ENCODE data around the gene MGAT4C.

DNA sequence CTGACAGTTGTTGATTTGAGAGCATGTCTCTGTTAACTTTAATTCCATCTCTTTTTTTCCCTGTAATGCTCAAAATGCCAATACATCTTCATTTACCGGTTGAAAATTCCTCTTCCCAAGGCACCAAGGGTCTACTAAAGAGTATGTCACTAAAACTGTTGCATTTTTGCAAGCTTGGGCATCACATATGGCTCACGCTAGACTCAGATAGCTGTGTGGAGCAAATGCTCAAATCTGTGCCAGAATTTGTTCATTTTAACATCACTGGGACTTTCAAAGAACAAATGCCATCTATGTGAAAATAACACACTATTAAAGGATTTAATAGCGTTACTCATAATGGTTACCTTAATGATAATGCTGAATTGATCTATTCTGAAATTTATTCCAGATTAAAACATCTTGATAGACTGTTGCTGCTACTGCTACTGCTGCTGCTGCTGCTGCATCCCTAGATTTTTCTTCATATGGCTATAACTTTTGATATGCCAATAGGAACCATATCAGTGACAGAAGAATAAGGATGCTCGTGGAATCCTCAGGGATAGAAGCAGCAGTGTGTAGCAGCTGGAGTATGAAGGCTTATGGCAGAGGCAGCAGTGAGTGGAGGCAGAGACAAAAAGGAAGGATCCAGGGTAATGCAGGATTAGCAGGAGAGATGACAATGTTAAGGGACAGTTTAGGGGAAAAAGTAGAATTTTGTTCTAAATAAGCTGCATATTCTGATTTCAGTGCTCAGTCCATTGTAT is 57.3 kb downstream of the MGAT4C start:
- TF ChIP-seq, protein P1, sequence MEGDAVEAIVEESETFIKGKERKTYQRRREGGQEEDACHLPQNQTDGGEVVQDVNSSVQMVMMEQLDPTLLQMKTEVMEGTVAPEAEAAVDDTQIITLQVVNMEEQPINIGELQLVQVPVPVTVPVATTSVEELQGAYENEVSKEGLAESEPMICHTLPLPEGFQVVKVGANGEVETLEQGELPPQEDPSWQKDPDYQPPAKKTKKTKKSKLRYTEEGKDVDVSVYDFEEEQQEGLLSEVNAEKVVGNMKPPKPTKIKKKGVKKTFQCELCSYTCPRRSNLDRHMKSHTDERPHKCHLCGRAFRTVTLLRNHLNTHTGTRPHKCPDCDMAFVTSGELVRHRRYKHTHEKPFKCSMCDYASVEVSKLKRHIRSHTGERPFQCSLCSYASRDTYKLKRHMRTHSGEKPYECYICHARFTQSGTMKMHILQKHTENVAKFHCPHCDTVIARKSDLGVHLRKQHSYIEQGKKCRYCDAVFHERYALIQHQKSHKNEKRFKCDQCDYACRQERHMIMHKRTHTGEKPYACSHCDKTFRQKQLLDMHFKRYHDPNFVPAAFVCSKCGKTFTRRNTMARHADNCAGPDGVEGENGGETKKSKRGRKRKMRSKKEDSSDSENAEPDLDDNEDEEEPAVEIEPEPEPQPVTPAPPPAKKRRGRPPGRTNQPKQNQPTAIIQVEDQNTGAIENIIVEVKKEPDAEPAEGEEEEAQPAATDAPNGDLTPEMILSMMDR (conservative IDR thresholded peaks at IDR 0.05; ENCODE audit: low read depth, low read length): no peak
- TF ChIP-seq EZH2 (IDR thresholded peaks at IDR 0.05; ENCODE audit: borderline replicate concordance, low read depth, low read length, poor library complexity, severe bottlenecking): no peak
